HG03565 (cell line): Measurements from ENCODE around the gene AGK.
"Not testable (repeated sequence)": the region's sequence is repeated elsewhere in the genome, so short reads cannot be mapped to it uniquely, and the experiment has no call there.

ENCODE experiments used
- ATAC-seq: cut with Tn5 transposase; IDR thresholded peaks from one replicate; pipeline ENCODE4 v1.9.1; 2021; ENCODE audit warnings: mild to moderate bottlenecking, moderate library complexity; ENCODE audit not compliant: unreplicated experiment

The AGK gene

GRCh38 chr7:141645188-141645587 is 94.0 kb downstream of the AGK start:
- ATAC-seq, result no peak

GRCh38 chr7:141646826-141647480 is 95.7 kb downstream of the AGK start:
- ATAC-seq, result no peak

GRCh38 chr7:141647701-141648100 is 96.5 kb downstream of the AGK start:
- not testable (repeated sequence) for ATAC-seq

GRCh38 chr7:141648276-141649114 is 97.3 kb downstream of the AGK start:
- no peak for ATAC-seq

- ATAC-seq, result no peak
These were observed 98.1 kb downstream of the AGK start for GRCh38 chr7:141649137-141649864.

- ATAC-seq, result peak; percentile 47
These were observed 98.8 kb downstream of the AGK start for GRCh38 chr7:141649865-141650634.

- ATAC-seq, result no peak
These were observed 100.2 kb downstream of the AGK start for GRCh38 chr7:141651417-141651816.

- no peak for ATAC-seq
These were observed 101.5 kb downstream of the AGK start for GRCh38 chr7:141652691-141653090.

- ATAC-seq, result peak; percentile 61
These were observed 103.3 kb downstream of the AGK start for GRCh38 chr7:141654551-141654950.

GRCh38 chr7:141659501-141659900 is 108.3 kb downstream of the AGK start:
- no peak for ATAC-seq

- ATAC-seq, result no peak
These were observed 109.0 kb downstream of the AGK start for GRCh38 chr7:141660259-141660658.

- no peak for ATAC-seq
These were observed 112.1 kb downstream of the AGK start for GRCh38 chr7:141663081-141663849.

GRCh38 chr7:141664450-141664849 is 113.2 kb downstream of the AGK start:
- ATAC-seq, result no peak

- ATAC-seq, result no peak
These were observed 114.2 kb downstream of the AGK start for GRCh38 chr7:141665208-141666035.

- no peak for ATAC-seq
These were observed 114.9 kb downstream of the AGK start for GRCh38 chr7:141666071-141666470.

GRCh38 chr7:141668853-141669252 is 117.6 kb downstream of the AGK start:
- no peak for ATAC-seq

- no peak for ATAC-seq
These were observed 120.7 kb downstream of the AGK start for GRCh38 chr7:141671705-141672496.

GRCh38 chr7:141673346-141673745 is 122.1 kb downstream of the AGK start:
- no peak for ATAC-seq
